ENCODE results near the gene CDC45.

CDC45 gene

DNA sequence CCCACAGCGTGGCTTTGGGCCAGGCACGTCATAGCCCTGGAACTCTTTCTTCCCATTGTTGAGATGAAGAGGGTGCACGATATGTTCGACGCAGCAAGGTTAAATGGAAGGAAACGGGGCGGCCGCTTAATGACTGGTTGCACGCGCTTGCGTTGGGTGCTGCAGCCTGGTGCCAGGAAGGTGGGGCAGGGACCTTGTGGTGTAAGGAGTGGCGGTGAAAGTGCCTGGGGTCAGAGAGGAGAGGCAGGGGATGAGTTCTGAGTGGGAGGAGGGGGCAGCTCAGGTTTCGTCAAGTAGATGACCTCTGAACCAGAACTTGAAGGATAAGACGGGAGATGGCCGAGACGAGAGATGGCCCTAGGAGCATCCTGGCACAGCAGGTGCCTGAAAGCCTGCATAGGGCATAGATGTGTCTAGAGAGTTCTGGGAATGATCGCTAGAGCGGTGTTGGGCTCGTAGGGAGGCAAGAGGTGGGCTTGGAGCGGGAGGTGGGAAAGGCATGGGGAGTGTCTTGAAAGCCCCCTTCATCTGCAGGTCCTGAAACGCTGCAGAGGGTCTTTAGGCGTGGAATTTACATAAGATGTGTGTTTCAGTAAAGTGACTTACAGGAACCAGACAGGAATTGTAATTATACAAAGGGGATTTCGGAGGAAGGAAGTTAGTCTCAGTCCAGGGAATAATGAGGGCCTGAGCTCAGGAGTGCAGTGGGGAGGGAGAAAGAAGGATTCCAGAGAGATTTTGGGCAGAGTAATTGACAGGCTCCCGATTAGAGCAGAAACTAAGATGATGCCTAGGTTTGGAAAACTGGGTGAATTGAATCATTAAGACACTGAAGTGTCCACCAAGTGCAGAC is 87.7 kb downstream of the CDC45 start:
- no peak for DNase-seq

DNA sequence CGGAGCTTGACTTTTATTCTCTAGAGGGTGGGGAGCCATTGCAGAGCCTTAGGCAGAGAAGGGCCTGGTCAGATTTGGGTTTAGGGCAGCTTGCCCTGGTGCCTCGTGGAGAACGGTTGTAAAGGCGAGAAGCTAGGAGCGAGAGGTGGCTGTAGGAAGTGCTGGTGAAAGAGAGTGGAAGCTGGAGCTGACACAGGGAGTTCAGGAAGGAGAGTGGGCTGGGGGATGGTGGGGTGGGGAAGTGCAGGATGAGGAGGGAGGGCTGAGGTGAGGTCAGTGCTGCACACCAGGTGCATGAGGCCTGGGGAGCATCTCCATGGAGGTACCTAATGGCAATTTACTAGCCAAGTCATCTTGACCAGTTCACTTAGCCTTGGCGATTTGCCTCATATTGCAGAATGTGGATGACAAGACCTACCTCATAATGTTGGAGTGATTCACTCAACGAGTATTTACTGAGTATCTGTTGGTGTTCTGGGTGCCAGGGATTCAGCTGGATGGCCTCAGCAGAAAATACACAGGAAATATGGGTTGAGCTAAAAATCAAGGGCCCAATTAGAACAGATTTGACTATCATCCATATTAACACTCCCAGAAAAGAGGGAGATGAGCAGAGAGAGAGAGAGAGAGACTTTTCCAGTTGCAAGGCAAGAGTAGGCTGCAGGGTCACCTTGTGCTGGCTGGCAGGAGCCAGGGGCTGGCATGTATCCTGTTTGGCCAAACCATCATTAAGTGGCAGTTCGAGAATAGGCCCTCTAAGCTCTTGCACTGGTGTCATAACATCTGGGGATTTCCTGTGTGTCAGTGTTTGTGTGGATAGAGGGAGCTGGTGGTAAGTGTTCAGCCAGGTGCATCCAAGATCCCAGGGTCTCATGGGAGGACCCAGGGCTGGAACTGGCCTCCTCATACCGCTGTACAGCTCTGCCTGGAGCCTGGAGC is 88.9 kb downstream of the CDC45 start:
- DNase-seq = no peak

DNA sequence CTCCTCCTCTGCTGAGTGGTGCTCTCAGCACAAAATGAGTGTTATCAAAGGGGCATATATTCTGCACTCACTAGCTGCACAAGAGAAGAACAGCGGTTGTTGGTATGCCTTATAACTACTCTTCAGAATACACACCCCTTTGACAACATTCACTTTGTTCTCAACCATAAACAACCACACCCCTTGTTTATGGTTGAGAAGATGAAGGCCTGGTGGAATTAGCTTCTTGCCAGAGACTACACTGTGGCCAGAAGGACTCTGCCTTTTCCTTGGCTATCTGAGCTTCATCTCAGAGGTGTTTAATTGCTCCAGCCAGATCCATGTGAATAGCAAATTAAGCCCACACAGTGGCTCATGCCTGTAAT is 89.5 kb downstream of the CDC45 start:
- no peak for DNase-seq

DNA sequence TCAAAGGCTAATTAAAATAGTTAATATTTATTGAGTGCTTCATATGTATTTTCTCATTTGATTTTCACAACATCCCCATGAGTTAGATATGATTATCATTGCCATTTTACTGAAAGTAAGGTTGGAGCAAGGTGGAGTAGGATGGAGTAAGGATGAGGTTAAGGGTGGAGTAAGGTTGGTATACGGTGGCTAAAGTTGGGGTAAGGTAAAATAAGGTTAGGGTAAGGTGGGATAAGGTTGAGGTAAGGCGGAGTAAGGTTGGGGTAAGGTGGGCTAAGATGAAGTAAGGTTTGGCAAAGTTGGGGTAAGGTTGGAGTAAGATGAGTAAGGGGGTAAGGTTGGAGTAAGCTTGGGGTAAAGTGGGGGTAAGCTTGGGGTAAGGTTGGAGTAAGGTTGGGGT is 90.3 kb downstream of the CDC45 start:
- no peak for DNase-seq

Measured in activated CD8-positive, alpha-beta memory T cell treated with anti-CD3 and anti-CD28 coated beads, Interleukin-2, amount 50 U/mL, for 4 hours (primary cell).